Subcutaneous abdominal adipose tissue (tissue), 5 donors: ENCODE data around the gene BTD.

ENCODE experiments used
- H3K27ac ChIP-seq: one replicate; pipeline ENCODE4 v1.7.0; 2013; ENCODE audit warnings: low read depth, mild to moderate bottlenecking, inconsistent platforms, low read length, moderate library complexity
- H3K27me3 ChIP-seq, 5 donors: one replicate each; pipeline ENCODE4 v1.7.0; 2013; ENCODE audit warnings: low read length in 5 of 5, inconsistent platforms in 1 of 5; ENCODE audit not compliant: control insufficient read depth in 5 of 5, insufficient read depth in 4 of 5
- H3K36me3 ChIP-seq, 5 donors: one replicate each; pipeline ENCODE4 v1.7.0; 2013; ENCODE audit warnings: low read length in 5 of 5; ENCODE audit not compliant: control insufficient read depth in 5 of 5, insufficient read depth in 5 of 5
- H3K4me1 ChIP-seq, 5 donors: one replicate each; pipeline ENCODE4 v1.7.0; 2013; ENCODE audit warnings: low read length in 5 of 5, mild to moderate bottlenecking in 3 of 5, moderate library complexity in 1 of 5; ENCODE audit not compliant: control insufficient read depth in 5 of 5, insufficient read depth in 5 of 5
- H3K4me3 ChIP-seq, 5 donors: one replicate each; pipeline ENCODE4 v1.7.0; 2013; ENCODE audit warnings: low read length in 5 of 5, low read depth in 1 of 5
- H3K9ac ChIP-seq, 5 donors: one replicate each; pipeline ENCODE4 v1.7.0; 2013; ENCODE audit warnings: low read length in 5 of 5, mild to moderate bottlenecking in 4 of 5, moderate library complexity in 3 of 5
- H3K9me3 ChIP-seq, 5 donors: one replicate each; pipeline ENCODE4 v1.7.0; 2013; ENCODE audit warnings: low read length in 5 of 5; ENCODE audit not compliant: control insufficient read depth in 5 of 5
- donor health status: healthy.
- donor health status: healthy.
- donor health status: healthy.
- donor health status: healthy.
- donor health status: healthy.

BTD gene

DNA sequence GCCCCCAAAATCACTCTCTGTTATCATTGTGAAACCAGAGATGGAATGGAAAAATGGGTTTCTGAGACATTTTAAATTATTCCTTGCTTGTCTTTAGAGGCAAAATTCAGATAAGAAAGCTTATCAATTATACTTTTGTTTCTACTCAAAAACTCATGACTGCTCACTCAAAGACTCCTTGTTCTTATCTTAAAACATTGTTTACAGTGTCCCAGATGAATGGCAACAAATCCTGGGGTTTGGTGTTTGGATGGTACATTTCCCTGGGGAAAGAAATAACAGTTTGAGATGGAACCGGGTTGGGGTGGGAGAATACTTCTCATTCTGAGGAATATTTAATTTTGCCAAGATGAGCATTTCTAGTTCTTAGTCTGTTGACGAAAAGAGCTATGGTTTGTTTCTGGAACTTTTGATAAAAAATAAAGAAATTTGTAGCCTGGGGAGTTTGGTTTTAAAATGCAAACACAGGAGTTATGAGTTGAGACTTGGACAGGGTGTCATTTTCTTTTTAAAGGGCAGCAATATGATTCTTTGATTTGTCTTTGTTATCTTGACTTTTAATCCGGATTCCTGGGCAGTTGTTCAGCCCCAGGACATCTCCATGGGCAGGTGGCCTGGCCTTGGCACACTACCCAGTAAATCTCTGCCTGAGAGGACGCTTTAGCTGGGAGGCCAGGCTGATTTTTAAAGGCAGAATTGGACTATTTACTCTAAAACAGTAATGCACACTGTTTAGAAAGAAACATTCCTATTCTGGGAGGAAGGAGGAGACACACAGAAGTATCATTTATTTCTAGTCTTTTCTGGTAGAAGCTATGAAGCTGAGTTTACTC lies 32.4 kb downstream of the BTD start:
- peaks cover 9 to 68% (median 53%) of the 10 kb centered on the region in 5 donors for H3K4me1 ChIP-seq
- H3K36me3 ChIP-seq, result peaks cover 0 to 8% (median 0%) of the 10 kb centered on the region in 5 donors
- no peaks in the 10 kb centered on the region for H3K27me3 ChIP-seq
- H3K4me3 ChIP-seq, result no peak overlapping the region
- no peaks in the 10 kb centered on the region for H3K9me3 ChIP-seq
- peak overlapping the region; percentile 88 for H3K27ac ChIP-seq
- peak overlapping the region in 3 of 5 donors; percentile 3 to 41 (median 11) for H3K9ac ChIP-seq

DNA sequence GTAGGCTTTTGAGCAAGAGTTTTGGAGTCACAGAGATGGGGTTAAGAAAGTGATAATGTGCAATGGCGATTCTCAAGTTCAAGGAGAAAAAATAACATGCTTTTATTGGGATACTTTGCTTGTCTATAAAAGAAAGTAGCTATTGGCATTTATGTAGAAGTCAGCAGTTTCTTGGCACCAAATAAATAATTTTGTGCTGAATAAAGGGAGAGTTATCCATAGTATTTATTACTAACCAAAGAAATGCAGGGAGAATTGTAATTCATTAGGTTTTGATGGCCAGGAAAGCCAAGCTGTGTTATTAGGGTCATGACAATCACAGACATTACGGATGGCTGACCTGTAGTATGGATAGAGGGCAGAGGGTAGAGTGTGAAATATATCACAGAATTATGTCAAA lies 33.1 kb downstream of the BTD start:
- Histone ChIP-seq H3K27me3 (no peaks in the 10 kb centered on the region), H3K9ac (peak overlapping the region in 2 of 5 donors; percentile 11 to 41), H3K9me3 (no peaks in the 10 kb centered on the region), H3K27ac (peak overlapping the region; percentile 88), H3K4me1 (peaks cover 9 to 68% (median 52%) of the 10 kb centered on the region in 5 donors), H3K4me3 (peak overlapping the region in 1 of 5 donors; percentile 25), H3K36me3 (peaks cover 0 to 8% (median 0%) of the 10 kb centered on the region in 5 donors)

DNA sequence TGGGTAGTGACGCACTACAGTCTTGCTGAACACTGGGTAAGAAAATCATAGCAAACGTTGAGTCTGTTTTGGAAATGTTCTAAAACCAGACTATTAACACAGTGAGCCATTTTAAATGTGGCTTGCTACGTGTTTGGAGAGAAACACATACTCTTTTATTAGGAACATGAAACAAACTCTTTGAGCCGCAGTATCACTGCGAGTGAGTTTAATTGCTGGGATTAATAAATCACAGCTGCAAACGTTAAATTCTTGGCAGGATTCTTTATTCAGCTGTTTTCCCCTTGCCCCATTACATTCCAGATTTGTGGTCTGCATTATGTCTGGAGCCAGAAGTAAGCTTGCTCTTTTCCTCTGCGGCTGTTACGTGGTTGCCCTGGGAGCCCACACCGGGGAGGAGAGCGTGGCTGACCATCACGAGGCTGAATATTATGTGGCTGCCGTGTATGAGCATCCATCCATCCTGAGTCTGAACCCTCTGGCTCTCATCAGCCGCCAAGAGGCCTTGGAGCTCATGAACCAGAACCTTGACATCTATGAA lies 33.6 kb downstream of the BTD start:
- peaks cover 9 to 64% (median 48%) of the 10 kb centered on the region in 5 donors for H3K4me1 ChIP-seq
- H3K36me3 ChIP-seq, result peaks cover 0 to 8% (median 0%) of the 10 kb centered on the region in 5 donors
- H3K27ac ChIP-seq, result peak overlapping the region; percentile 88
- H3K9me3 ChIP-seq, result no peaks in the 10 kb centered on the region
- peak overlapping the region in 1 of 5 donors; percentile 6 for H3K9ac ChIP-seq
- H3K4me3 ChIP-seq, result peak overlapping the region in 3 of 5 donors; percentile 2 to 29 (median 25)
- no peaks in the 10 kb centered on the region for H3K27me3 ChIP-seq

DNA sequence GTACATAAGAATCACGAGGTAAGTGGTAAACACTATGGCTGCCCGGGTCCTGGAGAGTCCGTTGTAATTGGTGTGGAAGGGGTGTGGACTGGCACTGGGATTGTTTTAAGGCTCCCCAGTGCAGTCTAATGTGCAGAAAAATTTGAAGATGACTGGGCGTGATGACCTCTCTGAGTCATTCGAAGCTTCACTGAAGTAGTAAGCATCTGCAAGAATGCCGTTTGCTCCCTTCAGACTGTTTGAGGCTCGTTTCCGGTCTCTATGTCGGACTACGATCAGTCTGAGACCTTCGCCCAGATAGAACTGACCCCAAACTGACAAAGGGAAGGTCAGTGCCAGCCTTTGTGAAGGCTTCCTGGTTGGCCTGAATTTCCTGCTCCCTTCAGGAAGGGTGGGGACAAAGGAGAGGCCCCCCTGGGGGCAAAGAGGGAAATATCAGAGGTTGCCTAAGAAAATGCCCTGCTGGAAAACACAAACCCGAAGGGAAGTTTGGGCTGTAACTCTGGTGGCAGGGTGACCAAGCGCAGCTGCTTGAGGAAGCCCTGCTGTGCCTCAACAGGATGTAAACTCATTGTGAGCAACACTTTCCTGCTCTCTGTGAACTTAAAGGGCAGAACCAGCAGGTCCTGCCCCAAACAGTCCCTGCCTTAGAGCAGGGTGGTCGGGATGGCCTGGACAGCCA lies 34.6 kb downstream of the BTD start:
- Histone ChIP-seq H3K36me3 (peaks cover 0 to 8% (median 0%) of the 10 kb centered on the region in 5 donors), H3K27ac (peak overlapping the region; percentile 88), H3K4me3 (peak overlapping the region in 4 of 5 donors; percentile 2 to 46 (median 18)), H3K4me1 (peaks cover 11 to 54% (median 42%) of the 10 kb centered on the region in 5 donors), H3K27me3 (no peaks in the 10 kb centered on the region), H3K9me3 (no peaks in the 10 kb centered on the region), H3K9ac (peak overlapping the region in 4 of 5 donors; percentile 4 to 48 (median 22))

DNA sequence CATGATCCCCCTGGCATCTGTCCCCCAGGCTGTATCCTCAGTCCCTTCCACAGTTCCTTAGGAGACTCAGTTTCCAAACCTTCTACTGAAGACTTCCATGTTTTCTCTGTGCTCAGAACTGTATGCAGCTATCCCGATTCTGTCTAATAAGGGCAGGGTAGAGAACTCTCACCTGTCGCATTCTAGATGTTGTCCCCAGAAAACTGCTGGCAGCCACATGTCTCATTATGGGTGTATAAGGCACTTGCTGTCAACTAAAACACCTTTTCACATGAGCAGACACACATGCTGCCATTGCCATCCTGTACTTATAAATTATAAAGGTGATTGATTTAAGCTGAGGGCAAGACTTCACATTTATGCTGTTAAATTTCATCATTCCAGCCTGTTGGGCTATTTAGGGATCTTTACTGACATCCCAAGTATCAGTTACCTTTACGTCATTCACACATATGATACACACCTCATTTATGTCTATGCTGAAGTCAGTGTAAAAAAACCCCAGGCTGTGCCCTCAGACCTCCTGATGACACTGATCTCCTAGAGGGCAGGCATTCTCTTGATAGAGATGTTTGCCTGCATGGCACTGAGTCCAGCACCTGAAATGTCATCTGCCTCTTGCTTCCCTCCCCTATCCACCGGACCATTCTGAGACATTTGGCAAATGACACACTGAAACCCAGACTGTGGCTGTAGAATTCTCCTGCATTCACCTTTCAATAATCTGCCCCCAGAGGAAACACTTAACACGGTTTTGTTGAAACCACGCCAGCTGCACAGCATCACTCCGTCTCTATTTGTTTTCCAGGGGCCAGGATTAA lies 35.8 kb downstream of the BTD start:
- H3K36me3 ChIP-seq, result peaks cover 0 to 14% (median 2%) of the 10 kb centered on the region in 5 donors
- H3K4me3 ChIP-seq, result no peak overlapping the region
- H3K27ac ChIP-seq, result peak overlapping the region; percentile 88

DNA sequence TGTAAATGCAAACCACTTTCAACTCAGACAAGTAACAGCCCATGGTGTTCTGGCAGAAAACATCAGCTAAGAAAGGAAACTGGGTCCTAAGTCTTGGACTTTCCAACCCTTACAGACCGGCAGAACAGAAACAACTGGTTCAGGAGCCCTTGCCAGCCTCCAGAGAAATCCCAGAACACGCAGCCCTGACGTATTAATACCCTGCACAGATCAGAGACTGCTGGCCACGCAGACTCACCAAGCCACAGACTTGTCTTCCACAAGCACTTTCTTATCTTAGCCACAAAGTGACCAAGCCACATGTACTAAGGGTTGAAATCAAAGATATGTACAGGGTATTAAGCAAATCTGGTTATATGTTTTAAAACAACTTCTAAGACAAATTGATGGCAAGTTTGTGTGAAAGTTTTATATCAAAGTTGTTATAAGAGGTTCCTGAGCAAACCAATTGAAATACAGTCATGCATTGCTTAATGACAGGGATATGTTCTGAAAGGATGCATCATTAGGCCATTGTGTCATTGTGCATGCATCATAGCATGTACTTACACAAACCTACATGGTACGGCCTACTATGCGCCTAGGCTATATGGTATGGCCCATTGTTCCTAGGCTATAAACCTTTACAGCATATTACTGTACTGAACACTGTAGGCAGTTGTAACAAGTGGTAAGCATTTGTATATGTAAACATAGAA lies 36.8 kb downstream of the BTD start:
- H3K27me3 ChIP-seq, result no peaks in the 10 kb centered on the region
- H3K4me1 ChIP-seq, result peaks cover 11 to 45% (median 38%) of the 10 kb centered on the region in 5 donors
- H3K9me3 ChIP-seq, result no peaks in the 10 kb centered on the region
- no peak overlapping the region for H3K9ac ChIP-seq
- peak overlapping the region; percentile 88 for H3K27ac ChIP-seq
- H3K4me3 ChIP-seq, result no peak overlapping the region
- H3K36me3 ChIP-seq, result peaks cover 0 to 14% (median 2%) of the 10 kb centered on the region in 5 donors

More for the DNA sequence above, 35.8 kb downstream of the BTD start:
- H3K9me3 ChIP-seq, result no peaks in the 10 kb centered on the region
- peaks cover 11 to 45% (median 38%) of the 10 kb centered on the region in 5 donors for H3K4me1 ChIP-seq
- no peaks in the 10 kb centered on the region for H3K27me3 ChIP-seq
- peak overlapping the region in 2 of 5 donors; percentile 35 to 58 for H3K9ac ChIP-seq

DNA sequence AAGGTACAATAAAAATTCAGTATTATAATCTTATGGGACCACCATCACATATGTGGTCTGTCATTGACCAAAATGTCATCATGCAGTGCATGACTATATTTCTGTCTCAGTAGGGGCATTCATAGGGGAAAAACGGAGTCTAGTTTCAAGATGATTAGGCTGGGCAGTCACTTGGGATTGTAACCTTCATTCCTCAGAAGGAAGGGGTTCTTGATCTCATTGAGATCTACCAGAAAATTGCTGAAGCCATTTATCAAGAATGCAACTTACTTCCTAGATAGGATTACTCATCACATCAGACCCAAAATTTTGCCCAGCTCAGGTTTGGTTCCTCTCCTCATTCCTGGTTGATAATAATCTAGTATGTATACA lies 37.3 kb downstream of the BTD start:
- Histone ChIP-seq H3K36me3 (peaks cover 0 to 14% (median 2%) of the 10 kb centered on the region in 5 donors), H3K4me3 (no peak overlapping the region), H3K9me3 (no peaks in the 10 kb centered on the region), H3K9ac (no peak overlapping the region), H3K4me1 (peaks cover 11 to 40% (median 35%) of the 10 kb centered on the region in 5 donors), H3K27me3 (no peaks in the 10 kb centered on the region), H3K27ac (no peak overlapping the region)

DNA sequence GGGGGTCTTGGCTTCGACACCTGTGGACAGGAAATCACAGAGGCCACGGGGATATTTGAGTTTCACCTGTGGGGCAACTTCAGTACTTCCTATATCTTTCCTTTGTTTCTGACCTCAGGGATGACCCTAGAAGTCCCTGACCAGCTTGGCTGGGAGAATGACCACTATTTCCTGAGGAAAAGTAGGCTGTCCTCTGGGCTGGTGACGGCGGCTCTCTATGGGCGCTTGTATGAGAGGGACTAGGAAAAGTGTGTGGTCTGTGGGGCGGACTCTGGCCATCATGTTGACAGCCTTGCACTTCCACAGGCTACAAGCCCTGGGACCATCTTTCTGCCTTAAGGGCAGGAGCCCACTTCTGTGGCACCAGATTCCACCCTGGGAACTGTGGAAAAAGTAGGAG lies 43.7 kb downstream of the BTD start:
- H3K9me3 ChIP-seq, result no peaks in the 10 kb centered on the region
- peak overlapping the region in 2 of 5 donors; percentile 14 to 61 for H3K9ac ChIP-seq
- peaks cover 16 to 35% (median 34%) of the 10 kb centered on the region in 5 donors for H3K4me1 ChIP-seq
- H3K4me3 ChIP-seq, result no peak overlapping the region
- peak overlapping the region; percentile 100 for H3K27ac ChIP-seq
- peaks cover 0 to 17% (median 10%) of the 10 kb centered on the region in 5 donors for H3K36me3 ChIP-seq
- H3K27me3 ChIP-seq, result no peaks in the 10 kb centered on the region
